A549 (cell line): ENCODE results near the gene ZNF213. TPM values are rescaled to one million over a fixed set of nuclear protein-coding genes. Genes with fewer than 3 reads are reported as not detected.

Experiments
- ATAC-seq, 2 experiments: fragments of 200-7000 bp in 1 of 2; fragments of >200 bp in 1 of 2; cut with Nextera tagmentation in 1 of 2; cut with Tn5 transposase in 1 of 2; 3 replicates each; pipeline versions ENCODE4 v1.8.0 to v1.9.1; 2018 to 2020; ENCODE audit warnings: mild to moderate bottlenecking in 1 of 2, moderate library complexity in 1 of 2
- CTCF ChIA-PET: fragments of 300-600 bp; sonication (Branson Sonifier 250); formaldehyde crosslinking; extraction: SDS; loops from one replicate; lab custom pipeline; 2021; ENCODE audit warnings: antibody characterized with exemption, inconsistent platforms; lab: Yijun Ruan, JAX
- POLR2A ChIA-PET: fragments of 350-600 bp; formaldehyde crosslinking; extraction: SDS; loops from one replicate; lab custom pipeline; 2021; ENCODE audit warnings: antibody characterized with exemption, inconsistent platforms; lab: Yijun Ruan, JAX
- DNase-seq, 2 experiments: peaks; one replicate each; pipeline versions ENCODE4 v3.0.0 to v3.0.0-alpha.2; 2011 to 2016; ENCODE audit warnings: low read depth in 1 of 2, low spot score in 1 of 2
- FAIRE-seq: peaks from 2 replicates; lab custom pipeline; 2011; peaks lifted over from hg19 to GRCh38; lab: Jason Lieb, UNC
- H3K27ac ChIP-seq, 2 experiments: fragments of >200 bp; sonication (Bioruptor Twin); formaldehyde crosslinking; 3 replicates each; pipeline ENCODE4 v1.5.1; 2016 to 2017
- H3K4me1 ChIP-seq: fragments of >200 bp; sonication (Bioruptor Twin); formaldehyde crosslinking; 3 replicates; pipeline ENCODE4 v1.6.1; 2016
- H3K4me2 ChIP-seq: fragments of >200 bp; sonication (Bioruptor Twin); formaldehyde crosslinking; 3 replicates; pipeline ENCODE4 v1.6.1; 2016
- H3K4me3 ChIP-seq: fragments of >200 bp; sonication (Bioruptor Twin); formaldehyde crosslinking; 3 replicates; pipeline ENCODE4 v1.5.1; 2016
- H3K9me3 ChIP-seq: fragments of >200 bp; sonication (Bioruptor Twin); formaldehyde crosslinking; 3 replicates; pipeline ENCODE4 v1.6.1; 2016
- BHLHE40 ChIP-seq: IDR thresholded peaks from 2 replicates; pipeline ENCODE4 v1.6.1; 2012; ENCODE audit warnings: low read depth, low read length, inconsistent platforms
- CBX2 ChIP-seq: fragments of 200-600 bp; sonication (generic); IDR thresholded peaks from 2 replicates; pipeline ENCODE4 v1.6.1; 2016; ENCODE audit warnings: low read depth, mild to moderate bottlenecking, borderline replicate concordance
- CBX8 ChIP-seq: fragments of 200-600 bp; sonication (generic); IDR thresholded peaks from 2 replicates; pipeline ENCODE4 v1.6.1; 2016
- CHD2 ChIP-seq: fragments of 150-350 bp; IDR thresholded peaks from 2 replicates; pipeline ENCODE4 v1.6.1; 2014; ENCODE audit warnings: low read length; ENCODE audit not compliant: partially characterized antibody
- CHD4 ChIP-seq: fragments of 200-600 bp; sonication (generic); IDR thresholded peaks from 2 replicates; pipeline ENCODE4 v1.6.1; 2016; ENCODE audit warnings: antibody characterized with exemption, mild to moderate bottlenecking, borderline replicate concordance
- EHF ChIP-seq: fragments of 250-450 bp; sonication (Bioruptor Pico); IDR thresholded peaks from 2 replicates; pipeline ENCODE4 v1.5.0; 2020; ENCODE audit warnings: mild to moderate bottlenecking
- EHMT2 ChIP-seq: fragments of 200-600 bp; sonication (generic); IDR thresholded peaks from 2 replicates; pipeline ENCODE4 v1.6.1; 2016; ENCODE audit warnings: antibody characterized with exemption, low read depth, mild to moderate bottlenecking, moderate library complexity
- FOXS1 ChIP-seq: fragments of 250-450 bp; sonication (Bioruptor Pico); IDR thresholded peaks from 2 replicates; pipeline ENCODE4 v1.5.0; 2020; ENCODE audit warnings: mild to moderate bottlenecking, moderate library complexity
- GATA3 ChIP-seq: IDR thresholded peaks from 2 replicates; pipeline ENCODE4 v1.6.1; 2012; ENCODE audit warnings: borderline replicate concordance
- HDAC2 ChIP-seq: fragments of 200-600 bp; sonication (generic); IDR thresholded peaks from 2 replicates; pipeline ENCODE4 v1.6.1; 2016
- HOXA7 ChIP-seq: fragments of 250-450 bp; sonication (Bioruptor Pico); IDR thresholded peaks from 2 replicates; pipeline ENCODE4 v1.5.0; 2020; ENCODE audit warnings: mild to moderate bottlenecking, moderate library complexity
- MAFK ChIP-seq: fragments of 450-650 bp; IDR thresholded peaks from 2 replicates; pipeline ENCODE4 v1.6.1; 2014; ENCODE audit not compliant: partially characterized antibody
- MAZ ChIP-seq: fragments of 150-350 bp; IDR thresholded peaks from 2 replicates; pipeline ENCODE4 v1.6.1; 2014; ENCODE audit warnings: antibody characterized with exemption, low read depth, low read length, borderline replicate concordance
- MYC ChIP-seq: IDR thresholded peaks from 2 replicates; pipeline ENCODE4 v1.6.1; 2012; ENCODE audit warnings: mild to moderate bottlenecking, inconsistent platforms, low read length, improper control_type of control experiment, borderline replicate concordance
- NFE2L2 ChIP-seq: fragments of 150-350 bp; conservative IDR thresholded peaks from 2 replicates; pipeline ENCODE4 v1.6.1; 2014; ENCODE audit warnings: low read length
- NPAS2 ChIP-seq: fragments of 250-450 bp; sonication (Bioruptor Pico); IDR thresholded peaks from 2 replicates; pipeline ENCODE4 v1.8.0; 2022; ENCODE audit warnings: mild to moderate bottlenecking, moderate library complexity, borderline replicate concordance
- RAD21 ChIP-seq, 2 experiments: fragments of >200 bp in 1 of 2; sonication (Bioruptor Twin) in 1 of 2; formaldehyde crosslinking in 1 of 2; IDR thresholded peaks in 1 of 2; conservative IDR thresholded peaks in 1 of 2; 2 replicates in 1 of 2; 3 replicates in 1 of 2; pipeline ENCODE4 v1.6.1; 2012 to 2018; ENCODE audit warnings: inconsistent platforms in 1 of 2
- RCOR1 ChIP-seq: fragments of 150-350 bp; IDR thresholded peaks from 2 replicates; pipeline ENCODE4 v1.6.1; 2014; ENCODE audit warnings: antibody characterized with exemption, low read length, low read depth
- SMC3 ChIP-seq: fragments of >200 bp; sonication (Bioruptor Twin); formaldehyde crosslinking; IDR thresholded peaks from 3 replicates; pipeline ENCODE4 v1.6.1; 2018; ENCODE audit warnings: inconsistent platforms
- TP53 ChIP-seq: fragments of 250-450 bp; sonication (Bioruptor Pico); IDR thresholded peaks from 2 replicates; pipeline ENCODE4 v1.5.0; 2021; ENCODE audit warnings: mild to moderate bottlenecking, moderate library complexity
- ZC3H11A ChIP-seq: fragments of 450-650 bp; IDR thresholded peaks from 2 replicates; pipeline ENCODE4 v1.6.1; 2014; ENCODE audit warnings: antibody characterized with exemption, mild to moderate bottlenecking
- WGBS: methylation state at CpG from one replicate; pipeline ENCODE4 v1.1.6; 2017; ENCODE audit errors: missing lambda C conversion rate; 5-methylcytosine and 5-hydroxymethylcytosine counted together
- polyA plus RNA-seq, 4 experiments: library from polyadenylated mRNA; depleted of rRNA in 3 of 4; stranded (reverse); fragments of >200 nt; fragmentation: RNase III in 1 of 4; extraction: RNeasy Plus Mini Kit Qiagen cat#74134 plus additional on column Dnase treatment in 1 of 4; gene quantifications; 2 replicates in 3 of 4; 3 replicates in 1 of 4; pipeline ENCODE4 v1.2.3, GENCODE V29; 2011 to 2017
- TF ChIP-seq, protein P1 (sequence below): IDR thresholded peaks from 2 replicates; pipeline ENCODE4 v1.6.1; 2012
- TF ChIP-seq, protein P2 (sequence below): fragments of 250-450 bp; sonication (Bioruptor Pico); IDR thresholded peaks from 2 replicates; pipeline ENCODE4 v1.5.0; 2020; ENCODE audit warnings: low read depth, mild to moderate bottlenecking, moderate library complexity
- TF ChIP-seq, protein P3 (sequence below): fragments of 450-650 bp; IDR thresholded peaks from 2 replicates; pipeline ENCODE4 v1.6.1; 2014; ENCODE audit warnings: antibody characterized with exemption
- TF ChIP-seq, protein P4 (sequence below): IDR thresholded peaks from 2 replicates; pipeline ENCODE4 v1.6.1; 2012; ENCODE audit warnings: low read depth, borderline replicate concordance
- TF ChIP-seq, protein P5 (sequence below): IDR thresholded peaks from 2 replicates; pipeline ENCODE4 v1.6.1; 2012
- TF ChIP-seq, protein P6 (sequence below): fragments of 150-350 bp; IDR thresholded peaks from 2 replicates; pipeline ENCODE4 v1.6.1; 2014; ENCODE audit warnings: low read depth, mild to moderate bottlenecking, low read length
- TF ChIP-seq, protein P7 (sequence below): fragments of >200 bp; sonication (Bioruptor Twin); formaldehyde crosslinking; IDR thresholded peaks from 3 replicates; pipeline ENCODE4 v1.5.1; 2016

The ZNF213 gene
- polyA plus RNA-seq, 2 of the 4 experiments (the other 2 are of a cell fraction) = 0.72 to 6.1 TPM

DNA sequence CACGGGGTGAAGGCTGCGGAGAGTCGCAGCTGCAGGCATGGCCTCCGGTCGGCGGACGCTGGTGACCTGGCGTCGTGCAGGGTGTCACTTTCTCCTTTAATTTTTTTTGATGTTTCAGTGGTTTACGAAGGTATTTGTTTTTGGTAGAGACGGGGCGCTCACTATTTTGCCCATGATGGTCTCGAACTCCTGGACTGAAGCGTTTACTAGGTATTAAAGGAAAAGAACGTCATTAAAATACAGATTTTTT, 17.1 kb downstream of the ZNF213 start:
- FAIRE-seq (no peak), DNase-seq (no peak), ATAC-seq (no peak)
- CTCF ChIA-PET = interaction anchor here (0.8 to 11.2 kb wide), 13 partner anchors 10 to 1181 kb away, joined by 3 to 158 read pairs (median 10); partner anchors contain the start of genes ZNF213 and ZSCAN10
- Histone ChIP-seq H3K4me1 (peaks cover 7% of the 10 kb centered on the region), H3K9me3 (no peaks in the 10 kb centered on the region), H3K4me2 (peak overlapping the region; percentile 82), H3K4me3 (peak overlapping the region; percentile 49), H3K27ac (peak overlapping the region; percentile 36 to 76; a peak in 5 of 6 replicates)
- WGBS = 1% methylated on average over 15 of the region's 15 CpGs
- TF ChIP-seq CHD2 = no peak
- TF ChIP-seq EHMT2 = no peak
- TF ChIP-seq, protein P1, sequence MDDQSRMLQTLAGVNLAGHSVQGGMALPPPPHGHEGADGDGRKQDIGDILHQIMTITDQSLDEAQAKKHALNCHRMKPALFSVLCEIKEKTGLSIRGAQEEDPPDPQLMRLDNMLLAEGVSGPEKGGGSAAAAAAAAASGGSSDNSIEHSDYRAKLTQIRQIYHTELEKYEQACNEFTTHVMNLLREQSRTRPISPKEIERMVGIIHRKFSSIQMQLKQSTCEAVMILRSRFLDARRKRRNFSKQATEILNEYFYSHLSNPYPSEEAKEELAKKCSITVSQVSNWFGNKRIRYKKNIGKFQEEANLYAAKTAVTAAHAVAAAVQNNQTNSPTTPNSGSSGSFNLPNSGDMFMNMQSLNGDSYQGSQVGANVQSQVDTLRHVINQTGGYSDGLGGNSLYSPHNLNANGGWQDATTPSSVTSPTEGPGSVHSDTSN = no peak
- TF ChIP-seq GATA3 = no peak
- TF ChIP-seq, protein P2, sequence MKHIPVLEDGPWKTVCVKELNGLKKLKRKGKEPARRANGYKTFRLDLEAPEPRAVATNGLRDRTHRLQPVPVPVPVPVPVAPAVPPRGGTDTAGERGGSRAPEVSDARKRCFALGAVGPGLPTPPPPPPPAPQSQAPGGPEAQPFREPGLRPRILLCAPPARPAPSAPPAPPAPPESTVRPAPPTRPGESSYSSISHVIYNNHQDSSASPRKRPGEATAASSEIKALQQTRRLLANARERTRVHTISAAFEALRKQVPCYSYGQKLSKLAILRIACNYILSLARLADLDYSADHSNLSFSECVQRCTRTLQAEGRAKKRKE (CRISPR knock-in tag) = 0 out of 2 replicates have a peak, but pooled peaks have one; percentile 9
- TF ChIP-seq, protein P3, sequence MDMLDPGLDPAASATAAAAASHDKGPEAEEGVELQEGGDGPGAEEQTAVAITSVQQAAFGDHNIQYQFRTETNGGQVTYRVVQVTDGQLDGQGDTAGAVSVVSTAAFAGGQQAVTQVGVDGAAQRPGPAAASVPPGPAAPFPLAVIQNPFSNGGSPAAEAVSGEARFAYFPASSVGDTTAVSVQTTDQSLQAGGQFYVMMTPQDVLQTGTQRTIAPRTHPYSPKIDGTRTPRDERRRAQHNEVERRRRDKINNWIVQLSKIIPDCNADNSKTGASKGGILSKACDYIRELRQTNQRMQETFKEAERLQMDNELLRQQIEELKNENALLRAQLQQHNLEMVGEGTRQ = no peak
- TF ChIP-seq EHF (CRISPR knock-in tag) = no peak
- no peak for TF ChIP-seq MAFK
- TF ChIP-seq HOXA7 (CRISPR knock-in tag) = 0 out of 2 replicates have a peak, but pooled peaks have one; percentile 14
- TF ChIP-seq CBX8 = no peak
- POLR2A ChIA-PET = interaction anchor here (1.7 kb wide), 1 partner anchor 9 kb away, joined by 6 read pairs; no protein-coding TSS in a partner anchor

DNA sequence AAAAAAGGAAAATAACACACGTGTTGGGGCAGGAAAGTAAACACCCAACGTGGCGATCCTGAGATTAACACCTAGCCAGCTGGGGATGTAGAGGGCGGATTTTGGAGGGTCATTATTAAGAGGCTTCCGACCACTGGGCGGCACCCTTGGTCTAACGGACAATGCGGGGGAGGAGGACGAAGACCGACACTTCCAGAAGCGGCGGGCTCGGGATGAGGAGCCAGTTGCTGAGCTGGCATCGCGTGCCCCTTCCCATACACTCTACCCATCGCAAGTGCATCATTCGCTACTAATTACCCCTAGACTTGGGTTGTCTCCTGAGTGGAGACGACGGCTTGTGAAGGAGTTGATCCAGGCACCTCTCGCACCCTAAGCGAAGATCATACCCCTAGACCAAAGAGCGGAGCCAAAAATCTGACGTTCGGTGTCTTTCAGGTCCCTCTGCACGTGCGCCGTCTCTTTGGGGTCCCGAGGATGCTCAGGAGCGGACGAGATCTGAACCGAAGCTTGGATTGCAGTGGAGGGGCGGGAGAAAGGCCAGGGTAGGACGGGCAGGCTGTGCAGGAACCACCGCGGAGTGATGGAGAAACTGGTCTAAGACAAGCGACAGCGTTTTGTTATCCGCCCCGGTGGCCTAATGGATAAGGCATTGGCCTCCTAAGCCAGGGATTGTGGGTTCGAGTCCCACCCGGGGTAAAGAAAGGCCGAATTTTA, 17.6 kb downstream of the ZNF213 start:
- 2% methylated on average over 41 of the region's 42 CpGs for WGBS
- Histone ChIP-seq H3K4me3 (peak overlapping the region; percentile 49), H3K9me3 (no peaks in the 10 kb centered on the region), H3K4me1 (peaks cover 7% of the 10 kb centered on the region), H3K27ac (peak overlapping the region; percentile 52 to 76; a peak in 5 of 6 replicates), H3K4me2 (peak overlapping the region; percentile 82)
- FAIRE-seq = no peak
- CTCF ChIA-PET = interaction anchor here (0.6 to 11.2 kb wide), 15 partner anchors 9 to 1181 kb away, joined by 3 to 158 read pairs (median 5); partner anchors contain the start of genes ZNF213 and ZSCAN10
- peak; percentile 30 to 32 for ATAC-seq
- POLR2A ChIA-PET = interaction anchor here (1.7 kb wide), 1 partner anchor 9 kb away, joined by 6 read pairs; no protein-coding TSS in a partner anchor
- peak; percentile 78 to 96 for DNase-seq
- TF ChIP-seq NFE2L2 (no peak), MYC (peak; percentile 38; the same call in 1 of the 2 replicates), FOXS1 (CRISPR knock-in tag) (no peak), CBX8 (no peak), HDAC2 (no peak), NPAS2 (no peak), RAD21 (conservative IDR thresholded peaks at IDR 0.05 in 1 of 2, IDR thresholded peaks at IDR 0.05 in 1 of 2) (peak; percentile 72 to 76), TP53 (CRISPR knock-in tag) (peak; percentile 58; the same call in 1 of the 2 replicates), ZC3H11A (no peak), RCOR1 (0 out of 2 replicates have a peak, but pooled peaks have one; percentile 15), CHD4 (0 out of 2 replicates have a peak, but pooled peaks have one; percentile 26), SMC3 (peak; percentile 36; the same call in 2 of the 3 replicates), MAZ (0 out of 2 replicates have a peak, but pooled peaks have one; percentile 37), BHLHE40 (peak; percentile 80), CBX2 (no peak)
- TF ChIP-seq, protein P1 = 0 out of 2 replicates have a peak, but pooled peaks have one; percentile 40
- TF ChIP-seq, protein P4, sequence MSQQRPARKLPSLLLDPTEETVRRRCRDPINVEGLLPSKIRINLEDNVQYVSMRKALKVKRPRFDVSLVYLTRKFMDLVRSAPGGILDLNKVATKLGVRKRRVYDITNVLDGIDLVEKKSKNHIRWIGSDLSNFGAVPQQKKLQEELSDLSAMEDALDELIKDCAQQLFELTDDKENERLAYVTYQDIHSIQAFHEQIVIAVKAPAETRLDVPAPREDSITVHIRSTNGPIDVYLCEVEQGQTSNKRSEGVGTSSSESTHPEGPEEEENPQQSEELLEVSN = peak; percentile 74
- TF ChIP-seq, protein P5, sequence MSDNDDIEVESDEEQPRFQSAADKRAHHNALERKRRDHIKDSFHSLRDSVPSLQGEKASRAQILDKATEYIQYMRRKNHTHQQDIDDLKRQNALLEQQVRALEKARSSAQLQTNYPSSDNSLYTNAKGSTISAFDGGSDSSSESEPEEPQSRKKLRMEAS = peak; percentile 80
- TF ChIP-seq, protein P6, sequence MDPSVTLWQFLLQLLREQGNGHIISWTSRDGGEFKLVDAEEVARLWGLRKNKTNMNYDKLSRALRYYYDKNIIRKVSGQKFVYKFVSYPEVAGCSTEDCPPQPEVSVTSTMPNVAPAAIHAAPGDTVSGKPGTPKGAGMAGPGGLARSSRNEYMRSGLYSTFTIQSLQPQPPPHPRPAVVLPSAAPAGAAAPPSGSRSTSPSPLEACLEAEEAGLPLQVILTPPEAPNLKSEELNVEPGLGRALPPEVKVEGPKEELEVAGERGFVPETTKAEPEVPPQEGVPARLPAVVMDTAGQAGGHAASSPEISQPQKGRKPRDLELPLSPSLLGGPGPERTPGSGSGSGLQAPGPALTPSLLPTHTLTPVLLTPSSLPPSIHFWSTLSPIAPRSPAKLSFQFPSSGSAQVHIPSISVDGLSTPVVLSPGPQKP = no peak
- TF ChIP-seq, protein P7, sequence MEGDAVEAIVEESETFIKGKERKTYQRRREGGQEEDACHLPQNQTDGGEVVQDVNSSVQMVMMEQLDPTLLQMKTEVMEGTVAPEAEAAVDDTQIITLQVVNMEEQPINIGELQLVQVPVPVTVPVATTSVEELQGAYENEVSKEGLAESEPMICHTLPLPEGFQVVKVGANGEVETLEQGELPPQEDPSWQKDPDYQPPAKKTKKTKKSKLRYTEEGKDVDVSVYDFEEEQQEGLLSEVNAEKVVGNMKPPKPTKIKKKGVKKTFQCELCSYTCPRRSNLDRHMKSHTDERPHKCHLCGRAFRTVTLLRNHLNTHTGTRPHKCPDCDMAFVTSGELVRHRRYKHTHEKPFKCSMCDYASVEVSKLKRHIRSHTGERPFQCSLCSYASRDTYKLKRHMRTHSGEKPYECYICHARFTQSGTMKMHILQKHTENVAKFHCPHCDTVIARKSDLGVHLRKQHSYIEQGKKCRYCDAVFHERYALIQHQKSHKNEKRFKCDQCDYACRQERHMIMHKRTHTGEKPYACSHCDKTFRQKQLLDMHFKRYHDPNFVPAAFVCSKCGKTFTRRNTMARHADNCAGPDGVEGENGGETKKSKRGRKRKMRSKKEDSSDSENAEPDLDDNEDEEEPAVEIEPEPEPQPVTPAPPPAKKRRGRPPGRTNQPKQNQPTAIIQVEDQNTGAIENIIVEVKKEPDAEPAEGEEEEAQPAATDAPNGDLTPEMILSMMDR = peak; percentile 68
